Lower leg skin (tissue), 4 donors: Measurements from ENCODE around the gene ABTB2. TPM values are rescaled to one million over a fixed set of nuclear protein-coding genes. Genes with fewer than 3 reads are reported as not detected.

Source experiments
- DNase-seq, 2 donors: peaks; one replicate each; pipeline ENCODE4 v3.0.0-alpha.2; 2019; ENCODE audit warnings: low spot score in 2 of 2
- H3K4me3 ChIP-seq: fragments of 200-600 bp; sonication (generic); 2 replicates; pipeline ENCODE4 v1.5.1; 2017; ENCODE audit warnings: mild to moderate bottlenecking, low read depth; ENCODE audit not compliant: poor library complexity, severe bottlenecking
- CTCF ChIP-seq, 3 donors: fragments of 450-650 bp; IDR thresholded peaks; one replicate each; pipeline ENCODE4 v1.5.1; 2016; ENCODE audit warnings: antibody characterized with exemption in 3 of 3, mild to moderate bottlenecking in 3 of 3, moderate library complexity in 2 of 3
- POLR2A ChIP-seq, 2 donors: fragments of 450-650 bp; IDR thresholded peaks; one replicate each; pipeline ENCODE4 v1.6.1; 2016 to 2017; ENCODE audit warnings: antibody characterized with exemption in 2 of 2, mild to moderate bottlenecking in 1 of 2, moderate library complexity in 1 of 2
- WGBS, 2 donors: methylation state at CpG; one replicate each; pipeline ENCODE4 v1.1.5; 2018; 5-methylcytosine and 5-hydroxymethylcytosine counted together
- intact Hi-C: fragments of 100-400 bp; cut with DNase I; formaldehyde crosslinking; loops from one replicate; pipeline ENCODE4 v1.15.0; 2023; ENCODE audit warnings: low total_unique reads
- total RNA-seq, 4 donors: library from RNA; depleted of rRNA; stranded (reverse); fragments of >200 nt; gene quantifications; one replicate each; pipeline ENCODE4 v1.1.0, GENCODE V29; 2016

Gene ABTB2
- total RNA-seq, 4 donors from 2014 or later, result 6.1 to 24.2 (median 11.1) TPM

DNA sequence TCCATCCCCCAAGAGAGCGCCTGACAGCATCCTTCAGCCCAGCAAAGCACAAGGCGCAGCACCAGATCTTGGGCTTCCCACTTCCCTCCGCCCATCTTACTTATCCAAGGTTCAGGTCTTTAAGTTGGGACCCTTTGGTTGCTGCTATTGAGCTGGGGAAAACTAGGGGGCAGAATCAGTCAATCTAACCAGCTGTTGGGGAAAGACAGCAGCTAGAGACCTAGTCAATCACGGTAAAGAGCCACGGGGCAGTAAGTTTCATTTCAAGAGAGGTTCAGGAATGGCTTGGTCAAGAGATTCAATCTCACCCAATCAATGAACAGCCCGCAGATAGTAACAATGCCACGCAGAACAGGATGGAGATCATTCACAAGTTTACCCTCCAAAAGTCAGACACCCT is 1.7 kb downstream of the ABTB2 start:
- DNase-seq, result no peak
- H3K4me3 ChIP-seq, result no peak overlapping the region
- 52 to 60% methylated on average over 7 of the region's 7 CpGs for WGBS, 2 donors
- intact Hi-C loops, result loop anchor here (5.0 kb wide), 1 partner anchor 359 kb away; no protein-coding TSS in a partner anchor
- TF ChIP-seq CTCF (IDR thresholded peaks at IDR 0.05) (no peak), POLR2A (IDR thresholded peaks at IDR 0.05) (no peak)

DNA sequence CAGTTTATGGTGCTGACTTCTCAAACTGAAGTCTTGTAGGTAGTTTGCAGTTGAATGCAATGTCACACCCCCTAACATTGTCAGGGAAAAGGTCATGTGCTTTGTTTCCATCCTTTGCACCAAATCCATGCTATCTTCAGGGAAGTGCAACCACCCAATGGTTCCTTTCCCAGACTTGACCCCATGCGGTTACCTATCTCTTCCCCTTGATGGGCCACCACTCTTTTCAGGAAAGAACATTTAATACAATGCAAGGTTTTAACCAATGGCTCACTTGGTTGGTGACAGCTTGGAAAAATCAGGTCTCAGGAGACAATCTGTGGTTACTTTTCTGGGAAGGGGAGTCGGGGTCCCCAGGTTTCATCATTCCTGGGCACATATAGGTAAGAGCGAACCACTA is 2.1 kb downstream of the ABTB2 start:
- WGBS, 2 donors, result 87 to 92% methylated on average over 3 of the region's 3 CpGs
- no peak overlapping the region for H3K4me3 ChIP-seq
- no peak for TF ChIP-seq POLR2A (IDR thresholded peaks at IDR 0.05)
- no peak for TF ChIP-seq CTCF (IDR thresholded peaks at IDR 0.05)
- DNase-seq, result no peak
- intact Hi-C loops, result loop anchor here (5.0 kb wide), 1 partner anchor 358 kb away; no protein-coding TSS in a partner anchor

DNA sequence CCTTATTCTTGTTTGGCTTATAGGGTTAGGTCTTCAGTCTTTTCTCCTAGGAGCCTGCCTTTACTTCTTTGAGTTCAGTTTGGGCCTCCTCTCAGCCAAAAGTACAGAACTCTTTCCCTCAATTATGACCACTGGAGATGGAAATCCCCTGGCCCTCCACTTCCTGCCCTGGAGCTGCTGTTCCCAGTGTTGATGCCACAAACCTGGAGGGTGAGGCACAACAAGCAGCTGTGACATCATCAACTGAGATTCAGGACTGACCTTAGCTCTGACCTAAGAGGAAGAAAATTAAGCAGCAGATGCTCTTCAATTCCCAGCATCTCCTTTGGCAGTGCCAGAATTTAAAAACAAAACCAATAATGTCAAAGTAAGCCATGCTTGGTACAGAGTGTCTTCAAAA is 3.0 kb downstream of the ABTB2 start:
- intact Hi-C loops, result loop anchor here (5.0 kb wide), 1 partner anchor 357 kb away; no protein-coding TSS in a partner anchor
- TF ChIP-seq POLR2A (IDR thresholded peaks at IDR 0.05) (no peak), CTCF (IDR thresholded peaks at IDR 0.05) (no peak)
- no peak for DNase-seq
- no peak overlapping the region for H3K4me3 ChIP-seq

GRCh38 chr11:34353881-34354280 is 3.9 kb downstream of the ABTB2 start:
- TF ChIP-seq CTCF (IDR thresholded peaks at IDR 0.05) (no peak), POLR2A (IDR thresholded peaks at IDR 0.05) (no peak)
- DNase-seq, result no peak
- intact Hi-C loops, result no loop called here
- H3K4me3 ChIP-seq, result no peak overlapping the region
- 91 to 96% methylated on average over 4 of the region's 4 CpGs for WGBS, 2 donors

- intact Hi-C loops, result no loop called here
- 91 to 93% methylated on average over 4 of the region's 4 CpGs for WGBS, 2 donors
- no peak for TF ChIP-seq CTCF (IDR thresholded peaks at IDR 0.05)
- TF ChIP-seq POLR2A (IDR thresholded peaks at IDR 0.05), result no peak
- DNase-seq, result no peak
- no peak overlapping the region for H3K4me3 ChIP-seq
Observed at GRCh38 chr11:34351687-34352469, 5.9 kb downstream of the ABTB2 start.

- no peak overlapping the region for H3K4me3 ChIP-seq
- DNase-seq, result no peak
- intact Hi-C loops, result no loop called here
- 81 to 87% methylated on average over 3 of the region's 3 CpGs for WGBS, 2 donors
- TF ChIP-seq POLR2A (IDR thresholded peaks at IDR 0.05) (no peak), CTCF (IDR thresholded peaks at IDR 0.05) (no peak)
Observed at GRCh38 chr11:34351051-34351450, 6.8 kb downstream of the ABTB2 start.
